GM21381 (cell line): Measurements from ENCODE around the gene BEX5.
"Not testable (repeated sequence)": the region's sequence is repeated elsewhere in the genome, so short reads cannot be mapped to it uniquely, and the experiment has no call there.

ENCODE experiments used
- ATAC-seq: cut with Tn5 transposase; IDR thresholded peaks from one replicate; pipeline ENCODE4 v1.9.1; 2021; ENCODE audit warnings: mild to moderate bottlenecking, moderate library complexity; ENCODE audit not compliant: unreplicated experiment

BEX5 gene

GRCh38 chrX:102155806-102156179 lies at the start of gene BEX5:
TSS of gene BEX5 (minus strand) at chrX:102155977. CDS start at chrX:102154265, 1,712 bp downstream.
- ATAC-seq, result peak; percentile 93

GRCh38 chrX:102185967-102186720 lies 30.4 kb upstream of the BEX5 start:
- no peak for ATAC-seq

- ATAC-seq, result peak; percentile 35
Measured at GRCh38 chrX:102154900-102155805, 624 bp downstream of the BEX5 start.

GRCh38 chrX:102154218-102154860 lies 1.4 kb downstream of the BEX5 start:
- ATAC-seq, result no peak

GRCh38 chrX:102142274-102142673 lies 13.5 kb downstream of the BEX5 start, which contains the start of gene TCEAL6:
TSS of gene TCEAL6 (minus strand) at chrX:102142481.
- ATAC-seq, result not testable (repeated sequence)

GRCh38 chrX:102141631-102142030 lies 14.1 kb downstream of the BEX5 start:
- ATAC-seq, result not testable (repeated sequence)

GRCh38 chrX:102140876-102141275 lies 14.9 kb downstream of the BEX5 start:
- not testable (repeated sequence) for ATAC-seq

- ATAC-seq, result no peak
Measured at GRCh38 chrX:102138064-102138463, 17.7 kb downstream of the BEX5 start.

GRCh38 chrX:102129473-102129872 lies 26.3 kb downstream of the BEX5 start:
- ATAC-seq, result no peak

GRCh38 chrX:102126863-102127262 lies 28.9 kb downstream of the BEX5 start:
- no peak for ATAC-seq

GRCh38 chrX:102126080-102126818 lies 29.5 kb downstream of the BEX5 start:
- ATAC-seq, result not testable (repeated sequence)

GRCh38 chrX:102125436-102125835 lies 30.3 kb downstream of the BEX5 start, which contains the start of gene TCEAL2:
TSS of gene TCEAL2 (plus strand) at chrX:102125679. CDS start at chrX:102126831, 1,152 bp downstream.
- not testable (repeated sequence) for ATAC-seq

- not testable (repeated sequence) for ATAC-seq
Measured at GRCh38 chrX:102125014-102125413, 30.8 kb downstream of the BEX5 start.

- ATAC-seq, result no peak
Measured at GRCh38 chrX:102115748-102116147, 40.0 kb downstream of the BEX5 start.

GRCh38 chrX:102113367-102113766 lies 42.4 kb downstream of the BEX5 start:
- no peak for ATAC-seq
